AG10803 (cell line): ENCODE results near the gene PEX5L.

Source experiments
- DNase-seq: peaks from one replicate; pipeline ENCODE4 v3.0.0; 2010; ENCODE audit warnings: low read depth
- H3K4me3 ChIP-seq: 2 replicates; pipeline ENCODE4 v1.5.1; 2011; ENCODE audit warnings: mild to moderate bottlenecking, low read length, control low read depth
- CTCF ChIP-seq: conservative IDR thresholded peaks from 2 replicates; pipeline ENCODE4 v1.5.1; 2011; ENCODE audit warnings: mild to moderate bottlenecking, low read length, control low read depth, inconsistent platforms

PEX5L gene

GRCh38 chr3:179902061-179902460 is 134.7 kb downstream of the PEX5L start:
- no peak overlapping the region for H3K4me3 ChIP-seq
- no peak for TF ChIP-seq CTCF
- no peak for DNase-seq

- no peak for DNase-seq
- no peak overlapping the region for H3K4me3 ChIP-seq
- no peak for TF ChIP-seq CTCF
Observed at GRCh38 chr3:179898024-179898423, 138.7 kb downstream of the PEX5L start.

- no peak for TF ChIP-seq CTCF
- H3K4me3 ChIP-seq: no peak overlapping the region
- DNase-seq: no peak
Observed at GRCh38 chr3:179897231-179897630, 139.5 kb downstream of the PEX5L start.

- no peak overlapping the region for H3K4me3 ChIP-seq
- DNase-seq: no peak
- no peak for TF ChIP-seq CTCF
Observed at GRCh38 chr3:179896507-179896906, 140.2 kb downstream of the PEX5L start.

GRCh38 chr3:179895330-179895729 is 141.4 kb downstream of the PEX5L start:
- no peak for TF ChIP-seq CTCF
- H3K4me3 ChIP-seq: no peak overlapping the region
- no peak for DNase-seq

- no peak overlapping the region for H3K4me3 ChIP-seq
- no peak for TF ChIP-seq CTCF
- DNase-seq: no peak
Observed at GRCh38 chr3:179887295-179887943, 149.3 kb downstream of the PEX5L start.

- H3K4me3 ChIP-seq: no peak overlapping the region
- TF ChIP-seq CTCF: no peak
- DNase-seq: no peak
Observed at GRCh38 chr3:179885950-179886349, 150.8 kb downstream of the PEX5L start.
